Type B pancreatic cell (in vitro differentiated cells): ENCODE measurements around the gene ROR2. TPM values are rescaled to one million over a fixed set of nuclear protein-coding genes. Genes with fewer than 3 reads are reported as not detected.
"Not testable (repeated sequence)": the region's sequence is repeated elsewhere in the genome, so short reads cannot be mapped to it uniquely, and the experiment has no call there.

Source experiments
- DNase-seq: peaks from one replicate; pipeline ENCODE4 v3.0.0; 2021; ENCODE audit warnings: mixed read lengths; ENCODE audit not compliant: unreplicated experiment; ENCODE audit errors: extremely low spot score
- H3K27ac Mint-ChIP-seq: 2 replicates; pipeline ENCODE4 v1.8.0; 2021; ENCODE audit warnings: mild to moderate bottlenecking, mixed read lengths
- H3K27me3 Mint-ChIP-seq: 2 replicates; pipeline ENCODE4 v1.8.0; 2021; ENCODE audit warnings: mixed read lengths
- H3K36me3 Mint-ChIP-seq: 2 replicates; pipeline ENCODE4 v1.8.0; 2021; ENCODE audit warnings: mixed read lengths
- H3K4me1 Mint-ChIP-seq: one replicate; pipeline ENCODE4 v1.8.0; 2021; ENCODE audit warnings: mixed read lengths; ENCODE audit not compliant: unreplicated experiment
- H3K4me3 Mint-ChIP-seq: 2 replicates; pipeline ENCODE4 v1.8.0; 2021; ENCODE audit warnings: mild to moderate bottlenecking, mixed read lengths
- H3K9me3 Mint-ChIP-seq: 2 replicates; pipeline ENCODE4 v1.8.0; 2021; ENCODE audit warnings: mixed read lengths
- total RNA-seq: library from RNA; stranded (reverse); gene quantifications from 2 replicates; pipeline ENCODE4 v1.2.1, GENCODE V29; 2021; ENCODE audit warnings: low replicate concordance
- TF ChIP-seq, protein P1 (sequence below): fragments of 200-600 bp; sonication (generic); conservative IDR thresholded peaks from 2 replicates; pipeline ENCODE4 v1.5.0; 2021; ENCODE audit warnings: antibody characterized with exemption, mild to moderate bottlenecking

The ROR2 gene
- total RNA-seq, 1 donor from 2014 or later = 48.9 TPM

DNA sequence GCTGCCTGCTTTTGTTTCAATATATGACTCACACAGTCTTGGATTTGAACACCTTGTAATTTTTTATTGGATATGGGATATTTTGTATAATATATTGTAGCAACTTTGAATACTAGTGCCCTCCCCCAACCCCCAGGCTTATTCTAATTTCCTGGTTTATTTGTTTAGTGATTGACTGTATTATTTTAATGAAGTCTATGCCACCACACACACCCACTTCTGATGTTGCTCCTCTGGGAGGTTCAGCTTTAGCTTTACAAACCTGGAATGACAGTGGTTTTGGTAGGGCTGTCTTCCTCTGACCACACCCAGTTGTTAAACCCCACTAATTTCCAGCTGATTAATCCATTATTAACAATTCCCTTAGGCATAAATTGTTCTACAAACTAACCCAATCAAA lies 320.3 kb downstream of the ROR2 start:
- Mint-ChIP-seq H3K9me3 (peaks cover 4% of the 10 kb centered on the region), H3K4me1 (no peaks in the 10 kb centered on the region), H3K27ac (no peak overlapping the region), H3K36me3 (no peaks in the 10 kb centered on the region), H3K27me3 (peaks cover 4% of the 10 kb centered on the region), H3K4me3 (no peak overlapping the region)
- TF ChIP-seq, protein P1, sequence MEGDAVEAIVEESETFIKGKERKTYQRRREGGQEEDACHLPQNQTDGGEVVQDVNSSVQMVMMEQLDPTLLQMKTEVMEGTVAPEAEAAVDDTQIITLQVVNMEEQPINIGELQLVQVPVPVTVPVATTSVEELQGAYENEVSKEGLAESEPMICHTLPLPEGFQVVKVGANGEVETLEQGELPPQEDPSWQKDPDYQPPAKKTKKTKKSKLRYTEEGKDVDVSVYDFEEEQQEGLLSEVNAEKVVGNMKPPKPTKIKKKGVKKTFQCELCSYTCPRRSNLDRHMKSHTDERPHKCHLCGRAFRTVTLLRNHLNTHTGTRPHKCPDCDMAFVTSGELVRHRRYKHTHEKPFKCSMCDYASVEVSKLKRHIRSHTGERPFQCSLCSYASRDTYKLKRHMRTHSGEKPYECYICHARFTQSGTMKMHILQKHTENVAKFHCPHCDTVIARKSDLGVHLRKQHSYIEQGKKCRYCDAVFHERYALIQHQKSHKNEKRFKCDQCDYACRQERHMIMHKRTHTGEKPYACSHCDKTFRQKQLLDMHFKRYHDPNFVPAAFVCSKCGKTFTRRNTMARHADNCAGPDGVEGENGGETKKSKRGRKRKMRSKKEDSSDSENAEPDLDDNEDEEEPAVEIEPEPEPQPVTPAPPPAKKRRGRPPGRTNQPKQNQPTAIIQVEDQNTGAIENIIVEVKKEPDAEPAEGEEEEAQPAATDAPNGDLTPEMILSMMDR = no peak
- no peak for DNase-seq

DNA sequence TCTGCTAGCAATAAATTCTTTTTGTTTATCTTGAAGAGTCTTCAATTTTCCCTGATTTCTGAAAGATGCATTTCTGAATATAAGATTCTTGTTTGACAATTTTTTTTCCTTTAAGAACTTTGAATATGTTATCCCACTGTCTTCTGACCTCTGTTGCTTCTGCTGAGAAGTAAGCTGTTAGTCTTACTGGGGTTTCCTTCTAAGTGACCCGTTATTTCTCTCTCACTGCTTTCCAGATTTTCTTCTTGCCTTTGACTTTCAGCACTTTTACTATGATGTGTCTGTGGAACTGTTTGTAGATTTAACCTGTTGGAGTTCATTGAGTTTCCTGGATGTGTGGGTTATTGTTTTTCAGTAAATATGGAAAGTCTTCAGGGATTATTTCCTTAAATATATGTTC lies 321.1 kb downstream of the ROR2 start:
- DNase-seq = no peak
- Mint-ChIP-seq H3K36me3 (no peaks in the 10 kb centered on the region), H3K9me3 (peaks cover 4% of the 10 kb centered on the region), H3K4me3 (no peak overlapping the region), H3K27me3 (peaks cover under 1% of the 10 kb centered on the region), H3K4me1 (no peaks in the 10 kb centered on the region), H3K27ac (no peak overlapping the region)
- TF ChIP-seq, protein P1 = no peak

DNA sequence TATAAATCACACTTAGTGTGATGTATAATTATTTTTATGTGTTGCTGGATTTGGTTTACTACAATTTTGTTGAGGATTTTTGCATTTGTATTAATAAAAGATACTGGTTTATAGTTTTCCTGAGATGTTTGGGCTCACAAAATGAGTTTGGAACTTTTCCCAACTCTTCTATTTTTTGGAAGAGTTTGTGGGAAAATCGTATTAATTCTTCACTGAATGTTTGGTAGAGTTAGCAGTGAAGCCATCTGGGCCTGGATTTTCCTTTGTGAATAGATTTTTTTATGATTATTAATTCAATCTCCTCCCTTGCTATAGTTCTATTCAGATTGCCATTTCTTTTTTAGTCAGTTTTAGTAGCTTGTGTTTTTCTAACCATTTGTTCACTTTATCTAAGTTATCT lies 324.7 kb downstream of the ROR2 start:
- Mint-ChIP-seq H3K36me3 (no peaks in the 10 kb centered on the region), H3K9me3 (peaks cover 4% of the 10 kb centered on the region), H3K27ac (no peak overlapping the region), H3K27me3 (no peaks in the 10 kb centered on the region), H3K4me1 (no peaks in the 10 kb centered on the region), H3K4me3 (no peak overlapping the region)
- TF ChIP-seq, protein P1 = no peak
- DNase-seq = no peak

DNA sequence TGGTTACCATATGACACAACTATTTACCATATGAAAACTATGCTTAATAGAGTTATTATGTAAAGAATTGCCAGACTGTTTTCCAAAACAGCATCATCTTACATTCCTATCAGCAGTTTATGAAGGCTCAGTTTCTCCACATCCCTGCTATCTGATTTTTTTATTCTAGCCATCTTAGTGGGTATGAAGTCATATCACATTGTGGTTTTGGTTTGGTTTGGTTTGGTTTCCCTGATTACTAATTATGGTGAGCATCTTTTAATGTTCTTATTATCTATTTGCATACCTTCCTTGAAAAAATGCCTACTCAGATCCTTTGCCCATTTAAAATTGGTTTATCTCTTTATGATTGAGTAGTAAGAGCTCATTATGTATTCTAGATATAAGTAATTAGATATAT lies 327.0 kb downstream of the ROR2 start:
- H3K9me3 Mint-ChIP-seq = peaks cover under 1% of the 10 kb centered on the region
- H3K4me1 Mint-ChIP-seq = no peaks in the 10 kb centered on the region
- no peak for DNase-seq
- no peak overlapping the region for H3K27ac Mint-ChIP-seq
- TF ChIP-seq, protein P1 = no peak
- H3K4me3 Mint-ChIP-seq = no peak overlapping the region
- no peaks in the 10 kb centered on the region for H3K36me3 Mint-ChIP-seq
- H3K27me3 Mint-ChIP-seq = no peaks in the 10 kb centered on the region

DNA sequence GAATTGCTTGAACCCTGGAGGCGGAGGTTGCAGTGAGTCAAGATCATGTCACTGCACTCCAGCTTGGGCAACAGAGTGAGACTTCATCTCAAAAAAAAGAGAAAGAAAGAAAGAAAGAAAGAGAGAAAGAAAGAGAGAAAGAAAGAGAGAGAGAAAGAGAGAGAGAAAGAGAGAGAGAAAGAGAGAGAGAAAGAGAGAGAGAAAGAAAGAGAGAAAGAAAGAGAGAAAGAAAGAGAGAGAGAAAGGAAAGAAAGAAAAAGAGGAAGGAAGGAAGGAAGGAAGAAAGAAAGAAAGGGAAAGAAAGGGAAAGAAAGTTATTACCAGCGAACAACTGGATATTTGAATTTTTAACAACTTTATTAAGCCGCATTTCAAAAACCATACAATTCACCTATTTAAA lies 327.9 kb downstream of the ROR2 start:
- not testable (repeated sequence) for H3K36me3 Mint-ChIP-seq, H3K4me3 Mint-ChIP-seq, H3K9me3 Mint-ChIP-seq, H3K27ac Mint-ChIP-seq, H3K27me3 Mint-ChIP-seq, DNase-seq, H3K4me1 Mint-ChIP-seq

DNA sequence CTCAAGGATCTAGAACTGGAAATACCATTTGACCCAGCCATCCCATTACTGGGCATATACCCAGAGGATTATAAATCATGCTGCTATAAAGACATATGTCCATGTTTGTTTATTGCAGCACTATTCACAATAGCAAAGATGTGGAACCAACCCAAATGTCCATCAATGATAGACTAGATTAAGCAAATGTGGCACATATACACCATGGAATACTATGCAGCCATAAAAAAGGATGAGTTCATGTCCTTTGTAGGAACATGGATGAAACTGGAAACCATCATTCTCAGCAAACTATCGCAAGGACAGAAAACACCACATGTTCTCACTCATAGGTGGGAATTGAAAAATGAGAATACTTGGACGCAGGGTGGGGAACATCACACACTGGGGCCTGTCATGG lies 336.0 kb downstream of the ROR2 start:
- not testable (repeated sequence) for DNase-seq, H3K4me3 Mint-ChIP-seq, H3K36me3 Mint-ChIP-seq, H3K9me3 Mint-ChIP-seq, H3K27ac Mint-ChIP-seq, H3K27me3 Mint-ChIP-seq, H3K4me1 Mint-ChIP-seq

DNA sequence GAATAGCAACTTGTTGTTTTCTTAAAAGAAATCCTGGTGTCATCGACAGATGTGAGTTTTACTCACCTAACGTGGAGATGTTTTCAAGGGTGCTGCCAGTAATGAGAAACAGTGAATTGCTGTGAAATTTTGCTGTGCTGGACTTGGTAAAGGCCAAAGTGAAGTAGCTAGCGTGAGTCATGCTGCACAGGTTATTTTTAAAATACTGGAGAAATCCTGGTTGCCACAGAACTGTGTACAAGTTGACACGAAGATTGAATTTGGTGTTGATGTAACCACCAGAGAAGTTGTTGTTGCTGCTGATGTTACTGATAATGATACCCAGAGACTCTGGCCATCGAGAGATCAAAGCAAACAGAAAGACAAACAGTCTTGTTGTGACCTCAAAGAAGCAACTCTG lies 338.4 kb downstream of the ROR2 start:
- Mint-ChIP-seq H3K4me3 (no peak overlapping the region), H3K9me3 (no peaks in the 10 kb centered on the region), H3K36me3 (no peaks in the 10 kb centered on the region), H3K4me1 (peaks cover 4% of the 10 kb centered on the region), H3K27ac (no peak overlapping the region), H3K27me3 (no peaks in the 10 kb centered on the region)
- TF ChIP-seq, protein P1 = no peak
- no peak for DNase-seq
